Activated naive CD4-positive, alpha-beta T cell treated with anti-CD3 and anti-CD28 coated beads, Interleukin-2, amount 50 U/mL, for 24 hours (primary cell): ENCODE measurements around the gene FNDC11.

Experiments used
- H3K27ac Mint-ChIP-seq: one replicate; pipeline ENCODE4 v1.8.0; 2021; ENCODE audit warnings: mild to moderate bottlenecking, mixed read lengths
- H3K27me3 Mint-ChIP-seq: one replicate; pipeline ENCODE4 v1.8.0; 2021; ENCODE audit warnings: mixed read lengths
- H3K36me3 Mint-ChIP-seq: one replicate; pipeline ENCODE4 v1.8.0; 2021; ENCODE audit warnings: mixed read lengths
- H3K4me1 Mint-ChIP-seq: one replicate; pipeline ENCODE4 v1.8.0; 2021; ENCODE audit warnings: mixed read lengths
- H3K4me3 Mint-ChIP-seq: one replicate; pipeline ENCODE4 v1.8.0; 2021; ENCODE audit warnings: mild to moderate bottlenecking, mixed read lengths
- H3K9me3 Mint-ChIP-seq: one replicate; pipeline ENCODE4 v1.8.0; 2021; ENCODE audit warnings: mixed read lengths

FNDC11 gene

DNA sequence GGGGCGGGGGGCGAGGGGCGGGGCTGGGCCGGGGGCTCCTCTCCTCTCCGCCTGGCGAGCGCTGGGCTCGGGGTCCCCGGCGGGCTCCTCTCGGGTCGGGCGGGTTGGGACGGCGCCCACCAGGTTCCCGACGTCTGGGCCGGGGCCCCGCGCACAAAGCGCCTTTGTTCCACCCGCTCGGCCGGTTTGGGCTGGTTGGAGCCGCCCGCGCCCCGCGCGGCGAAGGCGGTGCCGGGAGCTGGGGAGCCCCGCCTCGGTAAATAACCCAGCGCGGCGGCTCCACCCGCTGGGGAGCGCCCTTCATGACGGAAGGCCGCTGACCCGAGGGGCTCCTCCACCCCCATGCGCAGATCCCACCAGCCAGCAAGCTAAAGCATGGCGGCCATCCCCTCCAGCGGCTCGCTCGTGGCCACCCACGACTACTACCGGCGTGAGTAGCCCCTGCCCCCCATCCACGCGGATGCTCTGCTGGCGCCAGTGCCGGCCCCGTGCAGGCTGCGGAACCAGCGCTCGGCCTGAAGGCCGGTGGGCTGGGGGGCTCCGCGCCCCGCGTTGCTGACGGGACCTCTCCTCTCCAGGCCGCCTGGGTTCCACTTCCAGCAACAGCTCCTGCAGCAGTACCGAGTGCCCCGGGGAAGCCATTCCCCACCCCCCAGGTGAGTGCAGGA is 32.9 kb upstream of the FNDC11 start:
- H3K4me3 Mint-ChIP-seq: peak overlapping the region; percentile 85
- H3K4me1 Mint-ChIP-seq: peaks cover 5% of the 10 kb centered on the region
- no peaks in the 10 kb centered on the region for H3K9me3 Mint-ChIP-seq
- peaks cover 9% of the 10 kb centered on the region for H3K36me3 Mint-ChIP-seq
- no peaks in the 10 kb centered on the region for H3K27me3 Mint-ChIP-seq
- no peak overlapping the region for H3K27ac Mint-ChIP-seq

- Mint-ChIP-seq H3K4me1 (peaks cover 5% of the 10 kb centered on the region), H3K27ac (no peak overlapping the region)
These were observed 32.4 kb upstream of the FNDC11 start for GRCh38 chr20:63521602-63522001.

DNA sequence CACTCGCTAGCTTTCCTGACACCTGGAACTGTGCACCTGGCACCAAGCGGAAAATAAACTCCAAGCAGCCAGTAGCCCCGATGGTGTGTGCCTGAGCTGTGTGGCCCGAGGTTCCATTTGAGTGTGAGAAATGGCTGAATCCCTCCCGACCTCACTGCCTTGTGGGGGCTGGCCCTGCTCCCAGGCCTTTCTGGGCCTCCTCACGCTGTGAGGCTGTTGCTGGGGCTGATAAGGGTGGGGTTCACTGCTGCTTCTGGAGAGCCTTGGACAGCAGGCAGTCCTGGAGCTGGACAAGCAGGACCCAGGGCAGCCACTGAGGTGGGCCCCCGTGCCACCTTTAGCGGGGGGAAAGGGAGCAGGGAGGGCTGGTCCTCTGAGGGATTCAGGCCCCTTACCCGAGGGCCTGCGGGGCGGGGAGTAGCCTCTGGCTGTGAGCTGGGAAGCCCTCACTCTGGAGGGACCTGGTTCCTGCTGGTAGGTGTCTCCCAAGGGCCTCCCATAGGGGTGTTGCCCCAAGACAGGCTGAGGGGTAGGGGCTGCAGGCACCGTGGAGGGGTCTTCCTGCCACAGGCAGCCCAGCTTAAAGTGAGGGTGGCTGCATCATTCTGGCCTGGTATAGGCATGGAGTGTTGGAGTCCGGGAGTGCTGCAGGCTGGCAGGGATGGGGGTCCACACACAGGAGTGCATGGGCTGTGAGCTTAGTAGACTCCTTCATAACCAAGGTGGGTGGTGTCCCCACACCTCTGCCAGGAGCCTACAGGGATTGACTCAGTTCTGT is 31.7 kb upstream of the FNDC11 start:
- Mint-ChIP-seq H3K27me3 (no peaks in the 10 kb centered on the region), H3K4me1 (peaks cover 5% of the 10 kb centered on the region), H3K4me3 (peak overlapping the region; percentile 60), H3K36me3 (peaks cover 9% of the 10 kb centered on the region), H3K9me3 (no peaks in the 10 kb centered on the region), H3K27ac (peak overlapping the region; percentile 4)

More at GRCh38 chr20:63521602-63522001, 32.4 kb upstream of the FNDC11 start:
- H3K9me3 Mint-ChIP-seq: no peaks in the 10 kb centered on the region
- no peaks in the 10 kb centered on the region for H3K27me3 Mint-ChIP-seq
- H3K4me3 Mint-ChIP-seq: peak overlapping the region; percentile 85
- peaks cover 9% of the 10 kb centered on the region for H3K36me3 Mint-ChIP-seq

GRCh38 chr20:63522981-63523611 is 30.9 kb upstream of the FNDC11 start:
- Mint-ChIP-seq H3K27me3 (no peaks in the 10 kb centered on the region), H3K27ac (no peak overlapping the region), H3K4me3 (peak overlapping the region; percentile 60), H3K4me1 (peaks cover 5% of the 10 kb centered on the region), H3K9me3 (no peaks in the 10 kb centered on the region), H3K36me3 (peaks cover 9% of the 10 kb centered on the region)

- no peak overlapping the region for H3K27ac Mint-ChIP-seq
- peaks cover 9% of the 10 kb centered on the region for H3K36me3 Mint-ChIP-seq
- H3K27me3 Mint-ChIP-seq: no peaks in the 10 kb centered on the region
- no peaks in the 10 kb centered on the region for H3K9me3 Mint-ChIP-seq
- no peak overlapping the region for H3K4me3 Mint-ChIP-seq
- peaks cover 8% of the 10 kb centered on the region for H3K4me1 Mint-ChIP-seq
These were observed 28.8 kb upstream of the FNDC11 start for GRCh38 chr20:63525185-63525584.

GRCh38 chr20:63525971-63526370 is 28.0 kb upstream of the FNDC11 start:
- H3K36me3 Mint-ChIP-seq: peaks cover 9% of the 10 kb centered on the region
- H3K4me1 Mint-ChIP-seq: peaks cover 8% of the 10 kb centered on the region

DNA sequence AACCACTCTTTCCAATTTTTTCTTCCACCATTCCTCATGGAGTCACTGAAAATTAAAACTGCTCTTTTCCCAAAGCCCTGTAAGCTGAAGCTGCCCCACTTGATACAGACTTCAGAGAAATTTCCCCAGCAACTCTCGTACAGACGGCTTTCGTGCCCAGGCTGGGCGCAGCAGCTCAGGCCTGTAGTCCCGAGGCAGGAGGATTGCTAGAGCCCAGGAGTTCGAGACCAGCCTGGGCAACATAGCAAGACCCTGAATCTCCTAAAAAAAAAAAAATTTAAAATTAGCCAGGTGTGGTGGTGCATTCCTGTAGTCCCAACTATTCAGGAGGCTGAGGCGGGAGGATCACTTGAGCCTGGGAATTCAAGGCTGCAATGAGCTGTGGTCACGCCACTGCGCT is 26.8 kb upstream of the FNDC11 start:
- Mint-ChIP-seq H3K36me3 (peaks cover 9% of the 10 kb centered on the region), H3K9me3 (no peaks in the 10 kb centered on the region), H3K27me3 (no peaks in the 10 kb centered on the region), H3K4me3 (no peak overlapping the region), H3K4me1 (peaks cover 8% of the 10 kb centered on the region), H3K27ac (peak overlapping the region; percentile 10)

More at GRCh38 chr20:63525971-63526370, 28.0 kb upstream of the FNDC11 start:
- Mint-ChIP-seq H3K4me3 (no peak overlapping the region), H3K9me3 (no peaks in the 10 kb centered on the region), H3K27ac (no peak overlapping the region), H3K27me3 (no peaks in the 10 kb centered on the region)

- H3K27ac Mint-ChIP-seq: no peak overlapping the region
- H3K36me3 Mint-ChIP-seq: peaks cover under 1% of the 10 kb centered on the region
- H3K9me3 Mint-ChIP-seq: no peaks in the 10 kb centered on the region
- H3K27me3 Mint-ChIP-seq: no peaks in the 10 kb centered on the region
- no peak overlapping the region for H3K4me3 Mint-ChIP-seq
- H3K4me1 Mint-ChIP-seq: peaks cover 3% of the 10 kb centered on the region
These were observed 24.6 kb upstream of the FNDC11 start for GRCh38 chr20:63529180-63529860.

DNA sequence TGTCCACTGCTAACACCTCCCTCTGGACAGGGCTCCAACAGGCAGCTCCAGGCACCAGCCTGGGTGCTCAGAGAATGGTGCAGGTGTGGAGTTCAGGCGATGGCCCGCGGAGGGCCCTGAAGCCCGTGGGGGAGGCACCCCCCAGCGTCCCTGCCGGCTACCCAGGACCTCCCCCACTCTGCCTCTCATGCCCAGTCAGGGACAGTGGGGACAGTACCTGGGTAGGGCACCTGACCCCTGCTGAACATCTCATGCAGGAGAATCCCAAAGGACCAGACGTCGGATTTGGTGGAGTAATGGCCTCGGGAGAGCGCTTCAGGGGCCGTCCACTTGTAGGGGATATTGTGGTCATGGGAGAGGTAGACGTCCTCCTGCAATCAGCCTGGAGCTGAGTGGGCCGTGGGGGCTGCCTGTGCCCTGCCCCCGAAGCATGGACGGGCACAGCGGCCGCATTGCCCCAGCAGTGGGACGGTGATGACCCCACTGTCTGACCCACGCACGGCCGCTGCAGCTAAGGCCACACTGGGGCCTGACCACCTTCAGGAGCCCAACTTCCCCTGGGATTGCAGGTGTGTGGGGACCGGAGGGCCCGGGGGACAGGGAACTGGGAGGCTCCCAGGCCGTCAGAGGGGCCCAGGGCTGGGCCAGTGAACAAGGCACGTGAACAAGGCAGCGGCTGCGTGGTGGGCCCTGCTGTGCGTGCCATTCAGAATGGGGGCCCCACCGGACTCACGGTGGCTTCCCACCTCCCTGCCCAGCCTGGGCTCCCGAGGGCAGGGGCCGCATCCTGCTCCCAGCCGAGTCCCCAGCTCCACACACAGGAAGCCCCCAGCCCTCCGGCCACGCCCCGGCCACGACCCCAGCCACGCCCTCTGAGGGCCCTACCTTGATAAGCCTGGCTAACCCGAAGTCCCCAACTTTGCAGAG is 23.8 kb upstream of the FNDC11 start:
- H3K27me3 Mint-ChIP-seq: no peaks in the 10 kb centered on the region
- no peak overlapping the region for H3K27ac Mint-ChIP-seq
- no peak overlapping the region for H3K4me3 Mint-ChIP-seq
- peaks cover 3% of the 10 kb centered on the region for H3K4me1 Mint-ChIP-seq
- no peaks in the 10 kb centered on the region for H3K36me3 Mint-ChIP-seq
- no peaks in the 10 kb centered on the region for H3K9me3 Mint-ChIP-seq

DNA sequence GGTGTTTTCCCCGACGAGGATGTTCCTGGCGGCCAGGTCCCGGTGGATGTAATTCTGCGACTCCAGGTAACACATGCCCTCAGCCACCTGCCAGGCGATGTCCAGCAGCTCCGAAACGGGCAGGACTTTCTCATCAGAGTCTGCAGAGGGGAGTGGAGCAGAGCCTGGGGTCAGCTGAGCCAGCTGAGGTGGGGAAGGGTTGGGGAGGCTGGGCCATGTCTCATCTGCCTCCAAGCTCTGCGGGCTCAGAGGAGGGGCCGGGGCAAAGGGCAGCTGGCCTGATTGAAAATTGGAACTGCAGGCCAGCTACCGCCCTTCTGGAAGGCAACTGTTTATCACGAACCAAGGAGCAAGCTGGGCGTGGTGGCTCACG is 23.2 kb upstream of the FNDC11 start:
- Mint-ChIP-seq H3K9me3 (no peaks in the 10 kb centered on the region), H3K36me3 (no peaks in the 10 kb centered on the region), H3K27me3 (no peaks in the 10 kb centered on the region), H3K4me1 (peaks cover 3% of the 10 kb centered on the region), H3K27ac (no peak overlapping the region), H3K4me3 (no peak overlapping the region)

- Mint-ChIP-seq H3K9me3 (no peaks in the 10 kb centered on the region), H3K27me3 (no peaks in the 10 kb centered on the region), H3K36me3 (no peaks in the 10 kb centered on the region), H3K27ac (no peak overlapping the region), H3K4me1 (peaks cover 4% of the 10 kb centered on the region), H3K4me3 (no peak overlapping the region)
These were observed 22.1 kb upstream of the FNDC11 start for GRCh38 chr20:63531686-63532448.

- H3K27me3 Mint-ChIP-seq: no peaks in the 10 kb centered on the region
- H3K4me1 Mint-ChIP-seq: peaks cover 6% of the 10 kb centered on the region
- no peak overlapping the region for H3K4me3 Mint-ChIP-seq
These were observed 21.4 kb upstream of the FNDC11 start for GRCh38 chr20:63532449-63532971.

GRCh38 chr20:63533388-63533787 is 20.6 kb upstream of the FNDC11 start:
- no peak overlapping the region for H3K27ac Mint-ChIP-seq
- no peaks in the 10 kb centered on the region for H3K36me3 Mint-ChIP-seq
- no peak overlapping the region for H3K4me3 Mint-ChIP-seq
- H3K9me3 Mint-ChIP-seq: no peaks in the 10 kb centered on the region
- H3K4me1 Mint-ChIP-seq: peaks cover 6% of the 10 kb centered on the region
- H3K27me3 Mint-ChIP-seq: no peaks in the 10 kb centered on the region

More at GRCh38 chr20:63532449-63532971, 21.4 kb upstream of the FNDC11 start:
- Mint-ChIP-seq H3K36me3 (no peaks in the 10 kb centered on the region), H3K27ac (no peak overlapping the region), H3K9me3 (no peaks in the 10 kb centered on the region)

DNA sequence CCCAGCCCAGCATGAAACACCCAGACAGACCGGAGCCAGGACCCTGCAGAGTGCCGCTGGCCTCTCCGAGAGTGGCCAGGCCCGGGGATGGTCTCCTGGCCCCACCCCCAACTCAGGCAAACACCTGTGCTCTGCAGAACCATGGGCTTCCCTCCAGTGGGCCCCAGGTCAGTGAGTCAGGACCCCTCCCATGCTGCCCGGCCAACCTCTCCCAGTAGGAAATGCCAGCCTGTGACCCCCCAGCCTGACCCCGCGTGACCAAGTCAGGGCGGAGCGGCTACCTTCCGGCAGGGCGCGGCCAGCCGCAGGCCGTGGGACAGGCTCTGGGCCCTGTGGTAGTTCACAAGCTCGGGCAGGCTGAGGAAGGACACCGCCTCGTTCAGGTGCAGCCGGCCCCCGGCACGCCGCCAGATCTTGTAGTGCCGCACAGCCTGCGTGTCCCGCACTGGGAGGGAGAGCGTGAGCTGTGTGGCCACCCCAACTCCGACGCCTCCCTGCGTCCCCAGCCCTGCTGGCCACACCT is 20.0 kb upstream of the FNDC11 start:
- no peaks in the 10 kb centered on the region for H3K36me3 Mint-ChIP-seq
- H3K27me3 Mint-ChIP-seq: no peaks in the 10 kb centered on the region
- no peak overlapping the region for H3K27ac Mint-ChIP-seq
- H3K4me1 Mint-ChIP-seq: peaks cover 3% of the 10 kb centered on the region
- H3K9me3 Mint-ChIP-seq: no peaks in the 10 kb centered on the region
- H3K4me3 Mint-ChIP-seq: no peak overlapping the region
